Measurements from ENCODE around the gene PDS5A.
A peak's percentile ranks its signal among the peaks of the same experiment; 100 is the strongest.
"Not testable (repeated sequence)": the region's sequence is repeated elsewhere in the genome, so short reads cannot be mapped to it uniquely, and the experiment has no call there.

The PDS5A gene, protein sequence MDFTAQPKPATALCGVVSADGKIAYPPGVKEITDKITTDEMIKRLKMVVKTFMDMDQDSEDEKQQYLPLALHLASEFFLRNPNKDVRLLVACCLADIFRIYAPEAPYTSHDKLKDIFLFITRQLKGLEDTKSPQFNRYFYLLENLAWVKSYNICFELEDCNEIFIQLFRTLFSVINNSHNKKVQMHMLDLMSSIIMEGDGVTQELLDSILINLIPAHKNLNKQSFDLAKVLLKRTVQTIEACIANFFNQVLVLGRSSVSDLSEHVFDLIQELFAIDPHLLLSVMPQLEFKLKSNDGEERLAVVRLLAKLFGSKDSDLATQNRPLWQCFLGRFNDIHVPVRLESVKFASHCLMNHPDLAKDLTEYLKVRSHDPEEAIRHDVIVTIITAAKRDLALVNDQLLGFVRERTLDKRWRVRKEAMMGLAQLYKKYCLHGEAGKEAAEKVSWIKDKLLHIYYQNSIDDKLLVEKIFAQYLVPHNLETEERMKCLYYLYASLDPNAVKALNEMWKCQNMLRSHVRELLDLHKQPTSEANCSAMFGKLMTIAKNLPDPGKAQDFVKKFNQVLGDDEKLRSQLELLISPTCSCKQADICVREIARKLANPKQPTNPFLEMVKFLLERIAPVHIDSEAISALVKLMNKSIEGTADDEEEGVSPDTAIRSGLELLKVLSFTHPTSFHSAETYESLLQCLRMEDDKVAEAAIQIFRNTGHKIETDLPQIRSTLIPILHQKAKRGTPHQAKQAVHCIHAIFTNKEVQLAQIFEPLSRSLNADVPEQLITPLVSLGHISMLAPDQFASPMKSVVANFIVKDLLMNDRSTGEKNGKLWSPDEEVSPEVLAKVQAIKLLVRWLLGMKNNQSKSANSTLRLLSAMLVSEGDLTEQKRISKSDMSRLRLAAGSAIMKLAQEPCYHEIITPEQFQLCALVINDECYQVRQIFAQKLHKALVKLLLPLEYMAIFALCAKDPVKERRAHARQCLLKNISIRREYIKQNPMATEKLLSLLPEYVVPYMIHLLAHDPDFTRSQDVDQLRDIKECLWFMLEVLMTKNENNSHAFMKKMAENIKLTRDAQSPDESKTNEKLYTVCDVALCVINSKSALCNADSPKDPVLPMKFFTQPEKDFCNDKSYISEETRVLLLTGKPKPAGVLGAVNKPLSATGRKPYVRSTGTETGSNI (N-terminal part only)

DNA sequence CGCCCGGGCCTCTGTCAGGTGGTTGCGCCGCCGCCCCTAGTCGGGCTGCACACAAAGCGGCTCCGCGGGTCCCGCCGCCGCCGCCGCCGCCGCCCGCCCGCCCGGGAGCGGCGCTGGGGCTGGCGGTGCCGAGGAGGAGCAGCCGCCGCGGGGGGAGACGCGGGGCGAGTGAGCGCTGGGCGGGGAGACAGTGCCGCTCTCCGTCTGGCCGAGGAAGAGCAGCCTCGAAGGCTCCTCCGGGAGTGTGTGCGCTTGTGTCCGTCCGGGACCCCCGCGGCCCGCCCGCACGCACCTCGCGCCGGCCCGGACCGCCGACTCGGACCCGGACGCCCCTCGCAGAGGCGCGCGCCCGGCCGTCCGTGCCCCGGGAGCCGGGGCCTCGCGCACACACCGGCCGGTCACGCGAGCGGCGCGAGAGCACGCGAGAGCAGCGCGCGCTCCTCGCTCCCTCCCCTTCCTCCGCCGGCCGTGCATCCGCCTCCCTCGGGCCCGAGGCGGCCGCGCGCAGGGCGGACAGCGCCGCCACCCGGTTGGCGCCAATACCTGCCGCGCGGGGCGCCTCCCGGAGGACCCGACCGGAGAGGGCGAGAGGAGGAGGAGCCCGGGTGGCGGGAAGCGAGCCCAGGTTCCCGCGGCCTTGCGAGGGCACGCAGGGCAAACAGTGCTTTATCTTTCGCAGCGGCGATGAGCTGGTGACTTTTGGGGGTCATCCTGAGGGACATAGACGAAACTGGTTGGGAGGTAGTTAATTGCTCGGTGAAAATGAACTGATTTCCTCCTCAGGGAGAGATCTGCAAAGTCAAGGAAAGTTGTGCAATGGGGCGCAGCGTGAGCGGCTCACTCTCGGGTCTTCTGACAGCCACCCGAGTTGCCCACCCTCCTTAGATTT is at the start of gene PDS5A:
TSS of gene PDS5A (minus strand) at position 423 of the 889 bp plus-strand sequence. CDS start 1,334 bp downstream, outside the sequence.
- H3K4me1 ChIP-seq = peaks cover 25 to 39% (median 31%) of the 10 kb centered on the region in 10 experiments
- no peaks in the 10 kb centered on the region for H3K9me3 ChIP-seq (replicated peaks in 1 of 11)
- peak within 1 kb of the TSS; percentile 75 to 93 (median 86) for H3K4me2 ChIP-seq
- H3K36me3 ChIP-seq = peaks cover 28 to 36% (median 35%) of the 10 kb centered on the region in 11 experiments
- H4K20me1 ChIP-seq = peaks cover 36 to 44% (median 36%) of the 10 kb centered on the region in 11 experiments; a peak in 21 of 22 replicates
- peak in 7 of 11 experiments; percentile 8 to 64 (median 47); a peak in 5 of 22 replicates for TF ChIP-seq Cebpa-rat (IDR thresholded peaks at IDR 0.05)
- H3K27me3 ChIP-seq = no peaks in the 10 kb centered on the region
- H3K4me3 ChIP-seq = peak within 1 kb of the TSS; percentile 86 to 98 (median 94)
- H3K27ac ChIP-seq = peak within 1 kb of the TSS; percentile 83 to 99 (median 97)
- H3K9ac ChIP-seq = peak within 1 kb of the TSS; percentile 96 to 99 (median 98)

DNA sequence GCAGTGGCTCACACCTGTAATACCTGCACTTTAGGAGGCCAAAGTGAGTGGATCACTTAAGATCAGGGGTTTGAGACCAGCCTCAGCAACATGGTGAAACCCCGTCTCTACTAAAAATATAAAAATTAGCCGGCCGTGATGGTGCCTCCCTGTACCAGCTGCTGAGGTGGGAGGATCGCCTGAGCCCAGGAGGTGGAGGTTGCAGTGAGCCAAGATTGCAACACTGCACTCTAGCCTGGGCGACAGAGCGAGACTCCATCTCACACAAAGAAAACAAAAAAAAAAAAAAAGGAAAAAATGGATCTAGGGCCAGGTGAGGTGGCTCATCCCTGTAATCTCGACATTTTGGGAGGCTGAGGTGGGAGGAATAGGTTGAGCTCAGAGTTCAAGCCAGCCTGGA is 46.3 kb upstream of the PDS5A start:
- H3K27me3 ChIP-seq; H4K20me1 ChIP-seq; H3K9me3 ChIP-seq (replicated peaks in 1 of 11); H3K4me1 ChIP-seq; H3K4me3 ChIP-seq; H3K9ac ChIP-seq; H3K36me3 ChIP-seq; H3K4me2 ChIP-seq; H3K27ac ChIP-seq: not testable (repeated sequence)

DNA sequence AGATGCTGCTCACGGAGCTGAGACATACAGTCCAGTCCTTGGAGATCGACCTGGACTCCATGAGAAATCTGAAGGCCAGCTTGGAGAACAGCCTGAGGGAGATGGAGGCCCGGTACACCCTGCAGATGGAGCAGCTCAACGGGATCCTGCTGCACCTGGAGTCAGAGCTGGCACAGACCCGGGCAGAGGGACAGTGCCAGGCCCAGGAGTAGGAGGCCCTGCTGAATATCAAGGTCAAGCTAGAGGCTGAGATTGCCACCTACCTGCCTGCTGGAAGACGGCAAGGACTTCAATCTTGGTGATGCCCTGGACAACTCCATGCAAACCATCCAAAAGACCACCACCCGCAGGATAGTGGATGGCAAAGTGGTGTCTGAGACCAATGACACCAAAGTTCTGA is 43.4 kb upstream of the PDS5A start:
- not testable (repeated sequence) for H3K9ac ChIP-seq

DNA sequence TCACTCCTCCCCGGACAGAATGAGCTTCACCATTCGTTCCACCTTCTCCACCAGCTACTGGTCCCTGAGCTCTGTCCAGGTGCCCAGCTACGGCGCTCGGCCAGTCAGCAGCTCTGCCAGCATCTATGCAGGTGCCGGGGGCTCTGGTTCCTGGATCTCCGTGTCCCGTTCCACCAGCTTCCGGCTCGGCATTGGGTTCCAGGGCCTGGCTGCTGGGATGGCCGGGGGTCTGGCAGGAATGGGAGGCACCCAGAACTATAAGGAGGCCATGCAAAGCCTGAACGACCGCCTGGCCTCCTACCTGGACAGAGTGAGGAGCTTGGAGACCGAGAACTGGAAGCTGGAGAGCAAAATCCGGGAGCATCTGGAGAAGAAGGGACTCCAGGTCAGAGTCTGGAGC is 42.5 kb upstream of the PDS5A start:
- Histone ChIP-seq H3K9ac (no peak overlapping the region), H3K4me1 (no peaks in the 10 kb centered on the region), H4K20me1 (no peaks in the 10 kb centered on the region), H3K27me3 (no peaks in the 10 kb centered on the region), H3K4me2 (no peak overlapping the region), H3K9me3 (replicated peaks in 1 of 11) (no peaks in the 10 kb centered on the region), H3K36me3 (no peaks in the 10 kb centered on the region), H3K27ac (no peak overlapping the region), H3K4me3 (no peak overlapping the region)
- TF ChIP-seq Cebpa-rat (IDR thresholded peaks at IDR 0.05) = no peak

More for the DNA sequence above, 43.4 kb upstream of the PDS5A start:
- H3K4me1 ChIP-seq; H3K4me2 ChIP-seq; H3K36me3 ChIP-seq; H3K27ac ChIP-seq; H3K9me3 ChIP-seq (replicated peaks in 1 of 11); H3K27me3 ChIP-seq; H4K20me1 ChIP-seq; H3K4me3 ChIP-seq: not testable (repeated sequence)

DNA sequence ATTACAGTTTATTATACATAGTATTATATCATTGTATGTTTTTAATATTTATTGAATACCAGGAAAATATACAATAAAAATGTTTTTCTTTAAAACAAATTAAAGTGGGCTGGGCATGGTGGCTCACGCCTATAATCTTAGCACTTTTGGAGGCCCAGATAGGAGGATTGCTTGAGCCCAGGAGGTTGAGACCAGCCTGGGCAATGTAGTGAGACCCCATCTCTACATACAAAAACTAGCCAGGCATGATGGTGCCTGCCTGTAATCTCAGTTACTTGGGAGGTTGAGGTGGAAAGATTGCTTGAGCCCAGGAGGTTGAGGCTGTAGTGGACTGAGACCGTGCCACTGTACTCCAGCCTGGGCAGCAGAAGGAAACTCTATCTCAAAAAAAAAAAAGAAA is 38.3 kb upstream of the PDS5A start:
- Histone ChIP-seq H3K9me3 (replicated peaks in 1 of 11) (no peaks in the 10 kb centered on the region), H3K4me2 (no peak overlapping the region), H3K36me3 (no peaks in the 10 kb centered on the region), H3K27me3 (no peaks in the 10 kb centered on the region), H4K20me1 (no peaks in the 10 kb centered on the region), H3K4me3 (no peak overlapping the region), H3K27ac (no peak overlapping the region), H3K9ac (no peak overlapping the region), H3K4me1 (no peaks in the 10 kb centered on the region)
- no peak for TF ChIP-seq Cebpa-rat (IDR thresholded peaks at IDR 0.05)

DNA sequence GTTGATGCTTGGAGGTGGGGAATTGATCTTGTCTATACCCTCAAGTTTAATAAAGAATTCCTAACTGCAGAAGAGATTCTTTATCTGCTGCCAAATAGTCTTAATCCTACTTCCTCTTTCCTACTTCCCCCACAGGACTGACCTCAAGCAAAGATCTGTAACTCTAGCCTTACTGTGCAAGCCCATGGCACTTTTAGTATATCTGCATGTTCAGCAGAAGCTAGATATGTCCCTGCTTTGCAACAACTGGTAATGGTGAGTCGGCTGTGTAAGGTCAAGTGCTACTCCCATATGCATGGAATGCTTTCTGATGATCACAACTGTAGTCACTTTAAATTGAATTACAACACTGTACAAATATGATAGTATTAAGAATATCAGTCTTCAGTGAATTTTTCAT is 26.3 kb upstream of the PDS5A start:
- Histone ChIP-seq H3K36me3 (no peaks in the 10 kb centered on the region), H3K9me3 (replicated peaks in 1 of 11) (peaks cover 0 to 14% (median 7%) of the 10 kb centered on the region in 11 experiments; a peak in 8 of 22 replicates), H4K20me1 (no peaks in the 10 kb centered on the region), H3K4me3 (no peak overlapping the region), H3K27ac (peak overlapping the region in 1 of 11 experiments; percentile 32; a peak in 1 of 22 replicates), H3K27me3 (no peaks in the 10 kb centered on the region), H3K4me2 (peak overlapping the region in 4 of 11 experiments; percentile 14 to 71 (median 50); a peak in 7 of 22 replicates), H3K9ac (no peak overlapping the region), H3K4me1 (peaks cover 0 to 48% (median 5%) of the 10 kb centered on the region in 10 experiments; a peak in 9 of 20 replicates)
- TF ChIP-seq Cebpa-rat (IDR thresholded peaks at IDR 0.05) = no peak

DNA sequence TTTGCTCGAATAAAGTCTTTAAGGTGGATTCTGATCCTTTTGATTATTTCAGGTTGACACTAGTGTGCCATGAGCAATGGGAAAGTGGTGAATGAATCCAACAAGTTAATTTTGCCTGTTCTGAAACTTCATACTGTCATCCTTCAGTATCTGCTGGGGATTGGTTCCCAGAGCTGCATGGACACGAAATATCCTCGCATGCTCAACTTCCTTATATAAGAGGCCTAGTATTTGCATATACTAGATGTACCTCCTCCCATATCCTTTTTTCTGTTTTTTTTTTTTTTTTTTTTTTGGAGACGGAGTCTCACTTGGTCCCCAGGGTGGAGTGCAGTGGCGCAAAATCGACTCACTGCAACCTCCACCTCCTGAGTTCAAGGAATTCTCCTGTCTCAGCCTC is 23.0 kb upstream of the PDS5A start:
- H3K27ac ChIP-seq = no peak overlapping the region
- H3K27me3 ChIP-seq = no peaks in the 10 kb centered on the region
- no peak overlapping the region for H3K9ac ChIP-seq
- peak overlapping the region in 1 of 11 experiments; percentile 1; a peak in 1 of 22 replicates for H3K4me2 ChIP-seq
- TF ChIP-seq Cebpa-rat (IDR thresholded peaks at IDR 0.05) = no peak
- H3K4me3 ChIP-seq = no peak overlapping the region
- H3K36me3 ChIP-seq = no peaks in the 10 kb centered on the region
- H4K20me1 ChIP-seq = no peaks in the 10 kb centered on the region
- H3K4me1 ChIP-seq = peaks cover 0 to 53% (median 4%) of the 10 kb centered on the region in 10 experiments; a peak in 9 of 20 replicates
- no peaks in the 10 kb centered on the region for H3K9me3 ChIP-seq (replicated peaks in 1 of 11)

DNA sequence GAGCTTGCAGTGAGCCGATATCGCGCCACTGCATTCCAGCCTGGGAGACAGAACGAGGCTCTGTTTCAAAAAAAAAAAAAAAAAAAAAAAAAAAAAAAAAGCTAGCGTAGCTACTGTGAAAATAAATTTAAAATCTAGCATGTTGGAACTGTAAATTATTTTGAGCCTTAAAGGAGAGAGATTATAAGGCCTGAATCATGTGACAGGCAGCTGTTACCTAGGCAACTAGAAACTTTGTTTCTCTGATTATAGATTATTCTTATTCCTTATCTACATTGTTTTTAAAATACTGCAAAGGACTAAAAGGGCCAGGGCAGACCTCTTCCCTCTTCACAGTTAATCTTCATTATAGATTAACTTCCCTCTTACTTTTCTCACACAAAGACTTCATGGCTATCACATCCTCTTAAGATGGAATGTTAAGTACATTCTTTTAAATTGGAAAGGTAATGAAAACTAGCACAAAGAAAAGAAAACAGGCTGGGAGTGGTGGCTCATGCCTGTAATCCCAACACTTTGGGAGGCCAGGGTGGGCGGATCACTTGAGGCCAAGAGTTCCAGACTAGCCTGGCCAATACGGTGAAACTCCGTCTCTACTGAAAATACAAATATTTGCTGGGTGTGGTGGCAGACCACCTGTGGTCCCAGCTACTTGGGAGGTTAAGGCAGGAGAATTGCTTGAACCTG is 21.1 kb upstream of the PDS5A start:
- Histone ChIP-seq H3K4me1 (peaks cover 0 to 48% (median 0%) of the 10 kb centered on the region in 10 experiments; a peak in 8 of 20 replicates), H3K9me3 (replicated peaks in 1 of 11) (no peaks in the 10 kb centered on the region), H3K9ac (no peak overlapping the region), H3K27ac (no peak overlapping the region), H4K20me1 (no peaks in the 10 kb centered on the region), H3K4me2 (no peak overlapping the region), H3K27me3 (no peaks in the 10 kb centered on the region), H3K36me3 (no peaks in the 10 kb centered on the region), H3K4me3 (no peak overlapping the region)
- TF ChIP-seq Cebpa-rat (IDR thresholded peaks at IDR 0.05) = no peak

All from BLaER1 treated with 17β-estradiol and CSF1 and Interleukin-3, amounts not matched to agents 10 nM and 100 nM (cell line).